ENCODE measurements around the gene RAP1GDS1.

Gene RAP1GDS1

GRCh38 chr4:98485816-98486345 lies 224.7 kb downstream of the RAP1GDS1 start:
- DNase-seq, result no peak

- no peak for DNase-seq
Measured at GRCh38 chr4:98490251-98490650, 229.1 kb downstream of the RAP1GDS1 start.

DNA sequence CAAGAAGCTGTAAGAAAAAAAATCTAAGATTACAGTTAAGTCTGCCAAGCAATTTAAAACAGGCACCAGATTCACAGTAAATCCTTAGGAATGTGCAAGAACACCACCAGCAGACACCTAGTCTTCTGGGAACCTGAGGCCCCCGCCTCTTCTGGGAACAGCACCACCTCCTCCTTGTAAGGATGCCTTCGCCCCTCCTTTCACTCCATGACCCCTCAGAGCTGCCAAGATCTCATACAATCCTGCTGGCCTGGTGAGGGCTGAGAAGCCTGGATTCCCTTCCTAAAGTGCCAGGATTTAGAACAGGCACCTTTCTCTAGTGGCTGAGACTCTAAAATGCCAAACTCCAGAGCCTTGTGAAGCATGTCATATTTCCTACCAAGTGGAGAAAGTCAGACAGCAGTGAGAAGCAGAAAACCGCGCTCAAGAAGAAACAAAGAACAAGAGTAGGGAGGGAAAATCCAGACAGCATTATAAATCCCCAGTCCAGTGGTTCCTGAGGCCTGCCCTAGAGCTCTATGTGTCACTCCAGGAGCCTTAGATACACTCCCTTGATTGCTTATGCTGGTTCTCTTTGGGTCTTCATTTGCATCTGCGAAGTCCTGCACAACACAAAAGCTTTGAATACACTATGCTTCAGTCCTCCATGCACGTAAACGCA lies 230.8 kb downstream of the RAP1GDS1 start:
- DNase-seq, result no peak

- DNase-seq, result no peak
Measured at GRCh38 chr4:98493296-98493695, 232.1 kb downstream of the RAP1GDS1 start.

All from NCI-H446 treated with DMSO at 0.1 percent for 48 hours (cell line).